Liver (tissue), 3 donors: ENCODE measurements around the gene CFAP54.

Experiments
- ATF3 ChIP-seq: IDR thresholded peaks from 2 replicates; pipeline ENCODE4 v1.6.1; 2016; ENCODE audit warnings: antibody characterized with exemption
- CTCF ChIP-seq: fragments of 150-350 bp; IDR thresholded peaks from 2 replicates; pipeline ENCODE4 v1.5.1; 2017; ENCODE audit warnings: improper control_type of control experiment, low read depth, low read length; ENCODE audit not compliant: missing input control
- GABPA ChIP-seq, 2 donors: IDR thresholded peaks in 1 of 2; conservative IDR thresholded peaks in 1 of 2; 2 replicates each; pipeline ENCODE4 v1.6.1; 2016; ENCODE audit warnings: antibody characterized with exemption in 2 of 2, mild to moderate bottlenecking in 1 of 2, moderate library complexity in 1 of 2
- HNF4A ChIP-seq, 2 donors: conservative IDR thresholded peaks; 2 replicates each; pipeline ENCODE4 v1.6.1; 2016; ENCODE audit warnings: antibody characterized with exemption in 2 of 2, mild to moderate bottlenecking in 2 of 2
- RAD21 ChIP-seq, 2 donors: IDR thresholded peaks; 2 replicates each; pipeline ENCODE4 v1.6.1; 2016; ENCODE audit warnings: antibody characterized with exemption in 2 of 2, mild to moderate bottlenecking in 2 of 2
- donor health status: healthy.
- donor health status: healthy.

GRCh38 chr12:96824838-96825236 is 335.5 kb downstream of the CFAP54 start:
- TF ChIP-seq CTCF: no peak
- no peak for TF ChIP-seq GABPA (IDR thresholded peaks at IDR 0.05 in 1 of 2, conservative IDR thresholded peaks at IDR 0.05 in 1 of 2)
- no peak for TF ChIP-seq RAD21 (IDR thresholded peaks at IDR 0.05)
- no peak for TF ChIP-seq HNF4A (conservative IDR thresholded peaks at IDR 0.05)
- no peak for TF ChIP-seq ATF3
